ENCODE results near the gene AOC3.
"Not testable (repeated sequence)": the region's sequence is repeated elsewhere in the genome, so short reads cannot be mapped to it uniquely, and the experiment has no call there.

AOC3 gene

DNA sequence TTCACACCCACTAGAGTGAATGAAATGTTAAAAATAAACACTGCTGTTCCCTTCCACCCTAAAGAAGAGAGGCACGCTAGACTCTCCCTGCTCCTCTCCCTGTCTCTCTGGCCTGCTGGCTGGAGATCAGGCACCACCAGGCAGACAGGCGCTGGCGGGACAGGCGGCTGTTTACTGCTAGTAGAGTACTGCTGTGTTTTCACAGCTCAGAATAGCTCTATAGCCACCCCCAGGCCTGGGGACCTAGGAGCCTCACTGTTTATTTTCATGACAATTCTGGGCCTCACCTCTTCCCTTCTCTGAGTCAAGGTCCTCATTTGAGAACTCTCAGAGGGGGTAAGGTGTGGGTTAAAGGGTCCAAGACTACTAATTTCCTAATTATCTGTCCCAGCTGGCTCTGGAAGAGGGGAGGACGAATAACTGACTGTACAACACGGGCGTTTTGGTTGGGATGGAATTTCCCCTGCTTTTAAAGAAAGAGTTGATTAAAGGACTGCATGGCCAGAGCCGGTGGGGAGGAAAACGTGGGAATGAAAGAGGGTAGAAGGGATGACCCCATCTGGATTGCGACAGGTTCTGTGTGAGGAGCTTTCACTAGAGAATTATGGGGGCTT lies 40.6 kb downstream of the AOC3 start:
- no peak for DNase-seq (ENCODE audit: low read depth)

DNA sequence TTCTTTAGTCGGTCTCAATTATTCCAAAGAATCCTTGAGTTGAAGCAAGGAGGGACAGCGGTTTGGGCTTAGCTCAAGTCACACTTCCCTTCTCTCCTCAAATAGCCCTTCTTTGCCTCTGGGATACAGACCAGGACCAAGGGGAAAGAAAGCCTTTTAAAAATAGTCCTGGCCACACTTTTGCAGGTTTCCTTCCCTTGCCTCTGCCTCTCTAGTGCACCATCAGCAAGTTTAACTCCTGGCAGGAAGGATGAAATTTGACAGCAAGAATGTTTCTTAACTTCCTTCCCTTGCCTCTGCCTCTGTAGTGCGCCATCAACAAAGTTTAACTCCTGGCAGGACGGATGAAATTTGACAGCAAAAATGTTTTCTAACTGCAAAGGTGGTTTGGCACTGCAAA lies 42.4 kb downstream of the AOC3 start:
- no peak for DNase-seq (ENCODE audit: low read depth)

DNA sequence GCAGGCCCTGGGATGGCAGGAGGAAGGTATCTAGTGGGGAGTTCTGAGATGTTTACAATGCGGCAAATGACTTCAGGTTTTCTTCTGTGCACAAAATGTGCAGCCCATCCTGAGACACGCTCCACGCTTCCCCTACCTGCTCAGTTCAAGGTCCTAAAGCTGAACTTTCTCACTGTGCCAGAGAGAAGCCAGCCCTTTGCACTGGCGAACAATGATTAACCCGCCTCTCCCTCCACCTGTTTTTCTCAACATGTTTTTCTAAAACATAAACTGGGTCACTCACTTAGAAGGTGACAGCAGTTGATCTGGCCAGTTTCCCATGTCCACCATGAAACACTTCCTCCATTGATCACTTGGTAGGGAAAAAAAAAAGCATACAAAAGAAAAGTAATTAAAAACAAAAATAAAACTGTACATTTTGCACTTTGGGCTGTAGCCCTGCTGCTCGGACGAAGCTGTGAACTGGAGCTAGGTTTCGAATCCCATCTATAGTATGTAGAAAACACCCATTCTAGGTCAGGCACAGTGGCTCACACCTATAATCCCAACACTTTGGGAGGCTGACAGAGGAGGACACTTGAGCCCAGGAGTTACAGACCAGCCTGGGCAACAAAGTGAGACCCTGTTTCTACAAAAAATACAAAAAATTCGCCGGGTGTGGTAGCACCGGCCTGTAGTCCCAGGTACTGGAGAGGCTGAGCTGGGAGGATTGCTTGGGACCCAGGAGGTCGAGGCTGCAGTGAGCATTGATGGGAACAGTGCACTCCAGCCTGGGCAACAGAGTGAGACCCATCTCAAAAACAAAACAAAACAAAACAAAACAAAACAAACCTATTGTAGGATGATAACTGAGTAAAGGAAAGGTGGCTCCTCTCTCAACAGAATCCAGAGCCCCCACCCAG lies 43.5 kb downstream of the AOC3 start:
- no peak for DNase-seq (ENCODE audit: low read depth)

DNA sequence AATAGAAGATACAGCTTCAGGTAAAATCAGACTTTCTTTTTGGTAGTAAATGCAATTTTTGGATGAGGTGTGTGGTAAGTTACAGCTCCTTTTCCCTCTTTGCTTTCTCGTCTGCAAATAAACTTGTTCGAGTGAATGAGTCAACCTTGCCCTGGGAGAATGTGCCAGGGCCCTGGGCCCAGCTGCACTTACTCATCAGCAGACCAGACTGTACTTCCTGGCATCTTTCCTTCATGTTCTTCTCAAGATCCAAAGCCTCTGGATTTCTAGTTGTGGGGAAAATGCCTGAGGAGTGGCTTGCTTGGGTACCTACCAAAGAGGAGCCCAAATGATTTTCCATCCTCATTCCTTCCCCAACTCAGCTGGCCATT lies 44.2 kb downstream of the AOC3 start:
- DNase-seq (ENCODE audit: low read depth), result no peak

DNA sequence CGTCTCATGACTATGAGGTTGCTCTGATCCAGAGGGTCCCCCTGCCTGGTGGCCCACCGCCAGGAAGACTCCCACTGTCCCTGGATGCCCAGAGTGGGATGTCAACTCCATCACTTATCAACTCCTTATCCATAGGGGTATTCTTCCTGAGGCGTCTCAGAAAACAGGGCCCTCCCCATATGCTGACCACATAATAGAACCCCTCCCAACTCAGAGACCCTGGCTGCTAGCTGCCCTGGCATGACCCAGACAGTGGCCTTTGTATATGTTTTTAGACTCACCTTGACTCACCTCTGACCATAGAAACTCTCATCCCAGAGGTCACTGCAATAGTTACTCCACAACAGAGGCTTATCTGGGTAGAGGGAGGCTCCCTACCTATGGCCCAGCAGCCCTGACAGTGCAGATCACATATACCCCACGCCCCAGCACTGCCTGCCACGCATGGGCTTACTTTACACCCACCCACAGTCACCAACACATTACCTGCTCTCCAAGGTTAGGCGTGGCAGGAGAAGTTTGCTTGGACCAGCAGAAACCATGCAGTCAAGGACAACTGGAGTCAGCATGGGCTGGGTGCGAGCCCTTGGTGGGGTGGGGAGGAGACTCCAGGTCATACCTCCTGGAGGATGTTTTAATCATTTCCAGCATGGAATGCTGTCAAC lies 47.3 kb downstream of the AOC3 start:
- no peak for DNase-seq (ENCODE audit: low read depth)

DNA sequence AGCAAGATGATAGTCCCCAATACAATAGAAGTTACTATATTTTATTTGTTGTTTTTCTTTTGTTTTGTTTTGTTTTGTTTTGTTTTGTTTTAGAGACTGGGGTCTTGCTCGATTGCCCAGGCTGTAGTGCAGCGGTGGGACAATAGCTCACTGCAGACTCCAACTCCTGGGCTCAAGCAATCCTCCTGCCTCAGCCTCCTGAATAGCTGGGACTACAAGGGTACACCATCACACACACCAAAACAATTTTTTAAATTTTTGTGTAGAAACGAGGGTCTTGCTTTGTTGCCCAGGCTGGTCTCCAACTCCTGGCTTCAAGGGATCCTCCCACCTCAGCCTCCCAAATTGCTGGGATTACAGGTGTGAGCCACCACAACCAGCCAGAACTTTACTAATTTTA lies 49.0 kb downstream of the AOC3 start:
- DNase-seq (ENCODE audit: low read depth), result not testable (repeated sequence)

DNA sequence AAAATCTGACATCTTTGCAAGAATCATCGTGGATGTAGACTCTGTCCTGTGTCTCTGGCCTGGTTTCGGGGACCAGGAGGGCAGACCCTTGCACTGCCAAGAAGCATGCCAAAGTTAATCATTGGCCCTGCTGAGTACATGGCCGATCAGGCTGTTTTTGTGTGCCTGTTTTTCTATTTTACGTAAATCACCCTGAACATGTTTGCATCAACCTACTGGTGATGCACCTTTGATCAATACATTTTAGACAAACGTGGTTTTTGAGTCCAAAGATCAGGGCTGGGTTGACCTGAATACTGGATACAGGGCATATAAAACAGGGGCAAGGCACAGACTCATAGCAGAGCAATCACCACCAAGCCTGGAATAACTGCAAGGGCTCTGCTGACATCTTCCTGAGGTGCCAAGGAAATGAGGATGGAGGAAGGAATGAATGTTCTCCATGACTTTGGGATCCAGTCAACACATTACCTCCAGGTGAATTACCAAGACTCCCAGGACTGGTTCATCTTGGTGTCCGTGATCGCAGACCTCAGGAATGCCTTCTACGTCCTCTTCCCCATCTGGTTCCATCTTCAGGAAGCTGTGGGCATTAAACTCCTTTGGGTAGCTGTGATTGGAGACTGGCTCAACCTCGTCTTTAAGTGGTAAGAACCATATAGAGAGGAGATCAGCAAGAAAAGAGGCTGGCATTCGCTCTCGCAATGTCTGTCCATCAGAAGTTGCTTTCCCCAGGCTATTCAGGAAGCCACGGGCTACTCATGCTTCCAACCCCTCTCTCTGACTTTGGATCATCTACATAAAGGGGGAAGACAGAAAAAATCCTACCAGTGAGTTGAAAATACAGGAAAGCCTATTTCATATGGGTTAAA lies 49.7 kb downstream of the AOC3 start, which contains the start of gene G6PC1:
G6PC1 (plus strand) TSS at position 340 of the 872 bp plus-strand sequence; CDS start at position 418, 78 bp downstream.
- DNase-seq (ENCODE audit: low read depth), result no peak

DNA sequence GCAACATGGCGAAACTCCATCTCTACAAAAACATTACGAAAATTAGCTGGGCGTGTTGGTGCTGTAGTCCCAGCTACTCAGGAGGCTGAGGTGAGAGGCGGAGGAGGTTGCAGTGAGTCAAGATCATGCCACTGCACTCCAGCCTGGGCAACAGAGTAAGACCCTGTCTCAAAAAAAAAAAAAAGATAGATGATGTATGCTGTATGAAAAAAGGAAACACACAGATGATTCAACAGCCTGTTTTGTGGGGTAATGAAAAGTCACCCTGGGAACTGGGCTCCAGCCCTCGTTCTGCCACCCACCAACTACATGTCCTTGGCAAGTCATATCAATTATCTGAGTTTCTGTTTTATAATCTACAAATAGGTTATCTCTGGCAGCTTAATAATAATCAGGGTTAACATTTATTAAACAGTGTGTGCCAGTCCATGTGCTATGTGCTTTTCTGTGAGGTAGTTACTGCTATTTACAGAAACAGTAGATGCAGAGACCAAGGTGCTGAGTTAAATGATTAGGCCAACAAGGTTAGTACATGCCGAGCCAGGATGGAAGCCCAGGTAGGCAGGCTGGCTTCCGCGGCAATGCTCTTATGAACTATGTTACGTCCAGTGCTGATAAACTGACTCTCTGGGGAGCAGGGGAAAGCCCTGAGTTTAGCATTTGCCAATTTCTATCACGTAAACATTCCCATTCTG lies 50.7 kb downstream of the AOC3 start:
- no peak for DNase-seq (ENCODE audit: low read depth)

DNA sequence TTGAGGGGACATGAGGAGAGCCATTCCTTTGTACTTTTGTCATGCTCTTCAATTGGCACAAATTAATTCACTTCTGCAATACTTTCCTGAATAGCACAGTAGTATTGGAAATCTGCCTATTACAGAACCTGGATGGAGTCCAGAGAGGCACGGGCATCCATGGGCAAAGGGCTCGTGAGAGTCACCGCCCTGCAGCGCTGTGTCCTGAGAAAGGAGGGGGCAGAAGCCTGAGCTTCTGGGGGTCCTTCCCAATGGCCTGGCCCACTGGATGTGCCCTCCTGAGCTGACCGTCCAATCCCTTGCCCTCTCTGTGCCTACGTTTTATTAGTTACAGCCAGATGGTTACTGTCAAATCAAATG lies 53.1 kb downstream of the AOC3 start:
- DNase-seq (ENCODE audit: low read depth), result no peak

DNA sequence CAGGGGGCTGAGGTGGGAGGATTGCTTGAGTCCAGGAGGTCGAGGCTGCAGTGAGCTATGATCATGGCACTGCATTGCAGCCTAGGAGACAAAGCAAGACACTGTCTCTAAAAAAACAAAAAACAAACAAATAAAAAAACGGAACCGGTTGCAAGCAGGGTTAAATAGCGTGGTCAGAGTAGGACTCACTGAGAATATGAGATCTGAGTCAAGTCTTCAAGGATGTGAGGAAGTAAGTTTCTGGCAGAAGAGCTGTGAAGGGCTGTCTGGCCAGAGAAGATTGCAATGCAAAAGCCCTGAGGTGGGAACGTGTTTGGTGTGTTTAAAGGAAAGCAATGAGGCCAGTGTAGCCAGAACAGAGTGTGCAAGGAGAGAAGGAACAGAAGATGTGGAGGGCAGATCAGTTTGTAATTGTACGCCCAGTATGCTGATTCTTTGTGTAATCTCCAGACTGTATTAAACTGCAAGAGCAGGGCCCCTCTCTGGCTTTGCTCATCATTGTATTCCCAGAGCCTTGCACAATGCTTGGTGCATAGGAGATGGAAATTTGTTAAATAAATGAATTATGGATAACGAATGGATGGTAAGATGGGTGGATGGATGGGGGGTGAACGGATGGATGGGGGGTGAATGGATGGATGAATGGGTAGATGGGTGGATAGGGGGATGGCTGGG lies 55.9 kb downstream of the AOC3 start:
- no peak for DNase-seq (ENCODE audit: low read depth)

All from activated T-helper 1 cell treated with Interleukin-2 at 50 U/mL for 16 hours (primary cell).